ENCODE measurements around the gene UACA. TPM values are rescaled to one million over a fixed set of nuclear protein-coding genes. Genes with fewer than 3 reads are reported as not detected.

The UACA gene
- total and polyA plus RNA-seq, 2 of the 8 experiments (the other 6 are each of a cell fraction or from before 2014, with no cell fraction given), result 28.6 to 38.9 TPM

DNA sequence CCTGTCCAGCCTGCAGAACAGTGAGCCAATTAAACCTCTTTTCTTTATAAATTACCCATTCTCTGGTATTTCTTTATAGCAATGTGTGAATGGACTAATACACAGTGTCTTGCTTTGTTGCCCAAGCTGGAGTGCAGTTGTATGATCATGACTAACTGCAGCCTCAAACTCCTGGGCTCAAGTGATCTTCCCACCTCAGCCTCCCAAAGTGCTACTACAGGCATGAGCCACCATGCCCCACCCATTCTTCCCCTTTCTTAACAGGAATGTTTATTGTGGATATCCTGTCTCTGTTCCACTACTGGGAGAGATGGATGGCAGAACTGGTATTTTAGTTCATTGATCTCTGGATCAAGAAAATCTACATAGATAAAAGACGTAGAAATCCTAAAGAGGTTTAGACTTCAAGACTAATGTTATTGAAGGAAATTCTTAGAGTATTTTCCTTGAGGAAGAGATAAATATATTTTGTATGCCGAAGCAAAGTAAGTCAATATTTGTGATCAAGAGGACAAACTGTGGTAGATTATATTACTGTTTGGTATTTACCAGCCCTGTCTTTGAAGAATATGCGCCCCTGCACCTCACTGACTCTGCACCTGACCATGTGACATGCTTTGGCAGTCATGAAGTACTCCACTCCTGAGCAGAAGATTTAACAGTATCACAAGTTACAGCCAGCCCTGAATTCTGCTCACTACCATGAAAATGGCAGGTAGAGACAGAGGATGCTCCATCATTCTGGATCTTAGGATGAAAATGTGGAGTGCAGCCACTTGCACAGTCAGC lies 42.9 kb downstream of the UACA start (continued):
- TF ChIP-seq, protein P1, sequence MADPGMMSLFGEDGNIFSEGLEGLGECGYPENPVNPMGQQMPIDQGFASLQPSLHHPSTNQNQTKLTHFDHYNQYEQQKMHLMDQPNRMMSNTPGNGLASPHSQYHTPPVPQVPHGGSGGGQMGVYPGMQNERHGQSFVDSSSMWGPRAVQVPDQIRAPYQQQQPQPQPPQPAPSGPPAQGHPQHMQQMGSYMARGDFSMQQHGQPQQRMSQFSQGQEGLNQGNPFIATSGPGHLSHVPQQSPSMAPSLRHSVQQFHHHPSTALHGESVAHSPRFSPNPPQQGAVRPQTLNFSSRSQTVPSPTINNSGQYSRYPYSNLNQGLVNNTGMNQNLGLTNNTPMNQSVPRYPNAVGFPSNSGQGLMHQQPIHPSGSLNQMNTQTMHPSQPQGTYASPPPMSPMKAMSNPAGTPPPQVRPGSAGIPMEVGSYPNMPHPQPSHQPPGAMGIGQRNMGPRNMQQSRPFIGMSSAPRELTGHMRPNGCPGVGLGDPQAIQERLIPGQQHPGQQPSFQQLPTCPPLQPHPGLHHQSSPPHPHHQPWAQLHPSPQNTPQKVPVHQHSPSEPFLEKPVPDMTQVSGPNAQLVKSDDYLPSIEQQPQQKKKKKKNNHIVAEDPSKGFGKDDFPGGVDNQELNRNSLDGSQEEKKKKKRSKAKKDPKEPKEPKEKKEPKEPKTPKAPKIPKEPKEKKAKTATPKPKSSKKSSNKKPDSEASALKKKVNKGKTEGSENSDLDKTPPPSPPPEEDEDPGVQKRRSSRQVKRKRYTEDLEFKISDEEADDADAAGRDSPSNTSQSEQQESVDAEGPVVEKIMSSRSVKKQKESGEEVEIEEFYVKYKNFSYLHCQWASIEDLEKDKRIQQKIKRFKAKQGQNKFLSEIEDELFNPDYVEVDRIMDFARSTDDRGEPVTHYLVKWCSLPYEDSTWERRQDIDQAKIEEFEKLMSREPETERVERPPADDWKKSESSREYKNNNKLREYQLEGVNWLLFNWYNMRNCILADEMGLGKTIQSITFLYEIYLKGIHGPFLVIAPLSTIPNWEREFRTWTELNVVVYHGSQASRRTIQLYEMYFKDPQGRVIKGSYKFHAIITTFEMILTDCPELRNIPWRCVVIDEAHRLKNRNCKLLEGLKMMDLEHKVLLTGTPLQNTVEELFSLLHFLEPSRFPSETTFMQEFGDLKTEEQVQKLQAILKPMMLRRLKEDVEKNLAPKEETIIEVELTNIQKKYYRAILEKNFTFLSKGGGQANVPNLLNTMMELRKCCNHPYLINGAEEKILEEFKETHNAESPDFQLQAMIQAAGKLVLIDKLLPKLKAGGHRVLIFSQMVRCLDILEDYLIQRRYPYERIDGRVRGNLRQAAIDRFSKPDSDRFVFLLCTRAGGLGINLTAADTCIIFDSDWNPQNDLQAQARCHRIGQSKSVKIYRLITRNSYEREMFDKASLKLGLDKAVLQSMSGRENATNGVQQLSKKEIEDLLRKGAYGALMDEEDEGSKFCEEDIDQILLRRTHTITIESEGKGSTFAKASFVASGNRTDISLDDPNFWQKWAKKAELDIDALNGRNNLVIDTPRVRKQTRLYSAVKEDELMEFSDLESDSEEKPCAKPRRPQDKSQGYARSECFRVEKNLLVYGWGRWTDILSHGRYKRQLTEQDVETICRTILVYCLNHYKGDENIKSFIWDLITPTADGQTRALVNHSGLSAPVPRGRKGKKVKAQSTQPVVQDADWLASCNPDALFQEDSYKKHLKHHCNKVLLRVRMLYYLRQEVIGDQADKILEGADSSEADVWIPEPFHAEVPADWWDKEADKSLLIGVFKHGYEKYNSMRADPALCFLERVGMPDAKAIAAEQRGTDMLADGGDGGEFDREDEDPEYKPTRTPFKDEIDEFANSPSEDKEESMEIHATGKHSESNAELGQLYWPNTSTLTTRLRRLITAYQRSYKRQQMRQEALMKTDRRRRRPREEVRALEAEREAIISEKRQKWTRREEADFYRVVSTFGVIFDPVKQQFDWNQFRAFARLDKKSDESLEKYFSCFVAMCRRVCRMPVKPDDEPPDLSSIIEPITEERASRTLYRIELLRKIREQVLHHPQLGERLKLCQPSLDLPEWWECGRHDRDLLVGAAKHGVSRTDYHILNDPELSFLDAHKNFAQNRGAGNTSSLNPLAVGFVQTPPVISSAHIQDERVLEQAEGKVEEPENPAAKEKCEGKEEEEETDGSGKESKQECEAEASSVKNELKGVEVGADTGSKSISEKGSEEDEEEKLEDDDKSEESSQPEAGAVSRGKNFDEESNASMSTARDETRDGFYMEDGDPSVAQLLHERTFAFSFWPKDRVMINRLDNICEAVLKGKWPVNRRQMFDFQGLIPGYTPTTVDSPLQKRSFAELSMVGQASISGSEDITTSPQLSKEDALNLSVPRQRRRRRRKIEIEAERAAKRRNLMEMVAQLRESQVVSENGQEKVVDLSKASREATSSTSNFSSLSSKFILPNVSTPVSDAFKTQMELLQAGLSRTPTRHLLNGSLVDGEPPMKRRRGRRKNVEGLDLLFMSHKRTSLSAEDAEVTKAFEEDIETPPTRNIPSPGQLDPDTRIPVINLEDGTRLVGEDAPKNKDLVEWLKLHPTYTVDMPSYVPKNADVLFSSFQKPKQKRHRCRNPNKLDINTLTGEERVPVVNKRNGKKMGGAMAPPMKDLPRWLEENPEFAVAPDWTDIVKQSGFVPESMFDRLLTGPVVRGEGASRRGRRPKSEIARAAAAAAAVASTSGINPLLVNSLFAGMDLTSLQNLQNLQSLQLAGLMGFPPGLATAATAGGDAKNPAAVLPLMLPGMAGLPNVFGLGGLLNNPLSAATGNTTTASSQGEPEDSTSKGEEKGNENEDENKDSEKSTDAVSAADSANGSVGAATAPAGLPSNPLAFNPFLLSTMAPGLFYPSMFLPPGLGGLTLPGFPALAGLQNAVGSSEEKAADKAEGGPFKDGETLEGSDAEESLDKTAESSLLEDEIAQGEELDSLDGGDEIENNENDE (IDR thresholded peaks at IDR 0.05; ENCODE audit: insufficient replicate concordance, low read length), result no peak
- TF ChIP-seq CREB1 (IDR thresholded peaks at IDR 0.05) (no peak), EZH2 (IDR thresholded peaks at IDR 0.05; ENCODE audit: low read depth, low read length, severe bottlenecking) (no peak), SP2 (IDR thresholded peaks at IDR 0.05; ENCODE audit: low read length) (no peak), SP4 (IDR thresholded peaks at IDR 0.05; ENCODE audit: low read length) (no peak), YY1 (IDR thresholded peaks at IDR 0.05; ENCODE audit: low read depth, low read length) (no peak)
